ENCODE measurements around the gene SETD7. TPM values are rescaled to one million over a fixed set of nuclear protein-coding genes. Genes with fewer than 3 reads are reported as not detected.

Gene SETD7
- 37.7 and 38.0 TPM in 2 replicates for total RNA-seq

- DNase-seq (ENCODE audit: low read depth) = peak; percentile 55
These were observed at the start of gene SETD7 for GRCh38 chr4:139556071-139556723. SETD7 (minus strand) TSS chr4:139556219; CDS start chr4:139556137, 82 bp downstream.

GRCh38 chr4:139605516-139605915 lies 49.5 kb upstream of the SETD7 start:
- no peak for DNase-seq (ENCODE audit: low read depth)

- peak; percentile 84 for DNase-seq (ENCODE audit: low read depth)
These were observed 47.8 kb upstream of the SETD7 start for GRCh38 chr4:139603576-139604410.

GRCh38 chr4:139602776-139603360 lies 46.8 kb upstream of the SETD7 start:
- DNase-seq (ENCODE audit: low read depth) = no peak

- no peak for DNase-seq (ENCODE audit: low read depth)
These were observed 44.6 kb upstream of the SETD7 start for GRCh38 chr4:139600662-139601061.

GRCh38 chr4:139599594-139600374 lies 43.8 kb upstream of the SETD7 start:
- DNase-seq (ENCODE audit: low read depth) = peak; percentile 48

- DNase-seq (ENCODE audit: low read depth) = no peak
These were observed 43.1 kb upstream of the SETD7 start for GRCh38 chr4:139599076-139599475.

- DNase-seq (ENCODE audit: low read depth) = no peak
These were observed 40.8 kb upstream of the SETD7 start for GRCh38 chr4:139596684-139597279.

GRCh38 chr4:139596034-139596683 lies 40.1 kb upstream of the SETD7 start:
- no peak for DNase-seq (ENCODE audit: low read depth)

- DNase-seq (ENCODE audit: low read depth) = no peak
These were observed 38.7 kb upstream of the SETD7 start for GRCh38 chr4:139594591-139595185.

- DNase-seq (ENCODE audit: low read depth) = peak; percentile 34
These were observed 37.1 kb upstream of the SETD7 start for GRCh38 chr4:139593091-139593564.

- DNase-seq (ENCODE audit: low read depth) = no peak
These were observed 33.5 kb upstream of the SETD7 start for GRCh38 chr4:139589336-139590018.

GRCh38 chr4:139587446-139587845 lies 31.4 kb upstream of the SETD7 start:
- peak; percentile 45 for DNase-seq (ENCODE audit: low read depth)

- no peak for DNase-seq (ENCODE audit: low read depth)
These were observed 29.5 kb upstream of the SETD7 start for GRCh38 chr4:139585473-139585872.

GRCh38 chr4:139584784-139585183 lies 28.8 kb upstream of the SETD7 start:
- no peak for DNase-seq (ENCODE audit: low read depth)

- no peak for DNase-seq (ENCODE audit: low read depth)
These were observed 28.0 kb upstream of the SETD7 start for GRCh38 chr4:139584013-139584412.

- DNase-seq (ENCODE audit: low read depth) = no peak
These were observed 26.0 kb upstream of the SETD7 start for GRCh38 chr4:139582044-139582443.

GRCh38 chr4:139581096-139581495 lies 25.1 kb upstream of the SETD7 start:
- no peak for DNase-seq (ENCODE audit: low read depth)

- DNase-seq (ENCODE audit: low read depth) = no peak
These were observed 20.2 kb upstream of the SETD7 start for GRCh38 chr4:139576219-139576618.

GRCh38 chr4:139575072-139575471 lies 19.1 kb upstream of the SETD7 start:
- no peak for DNase-seq (ENCODE audit: low read depth)

Data from renal cortical epithelial cell (primary cell).